ENCODE data around the gene PDE3B. TPM values are rescaled to one million over a fixed set of nuclear protein-coding genes. Genes with fewer than 3 reads are reported as not detected.
"Not testable (repeated sequence)": the region's sequence is repeated elsewhere in the genome, so short reads cannot be mapped to it uniquely, and the experiment has no call there.

The PDE3B gene
- total RNA-seq, 1 donor from 2014 or later, result 0.03 TPM

DNA sequence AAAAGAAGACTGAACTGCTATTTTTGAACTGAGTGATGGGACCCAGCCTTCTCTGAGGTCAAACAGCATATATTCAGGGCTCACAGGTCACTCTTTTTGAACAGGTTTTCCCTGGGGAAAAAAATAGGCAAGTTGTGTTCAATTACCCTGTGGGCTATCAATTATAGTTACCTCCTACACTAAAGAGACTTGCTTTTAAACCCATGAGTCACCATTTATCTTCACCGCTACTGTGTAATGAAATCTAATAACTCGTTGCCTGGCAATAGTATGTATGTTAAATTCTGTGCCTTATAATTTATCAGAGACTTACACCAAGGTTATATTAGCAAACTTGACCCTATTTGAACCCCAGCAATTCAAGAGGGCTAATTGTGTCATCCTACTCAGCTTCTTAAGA lies 149.9 kb downstream of the PDE3B start:
- DNase-seq (ENCODE audit: low read depth), result no peak

DNA sequence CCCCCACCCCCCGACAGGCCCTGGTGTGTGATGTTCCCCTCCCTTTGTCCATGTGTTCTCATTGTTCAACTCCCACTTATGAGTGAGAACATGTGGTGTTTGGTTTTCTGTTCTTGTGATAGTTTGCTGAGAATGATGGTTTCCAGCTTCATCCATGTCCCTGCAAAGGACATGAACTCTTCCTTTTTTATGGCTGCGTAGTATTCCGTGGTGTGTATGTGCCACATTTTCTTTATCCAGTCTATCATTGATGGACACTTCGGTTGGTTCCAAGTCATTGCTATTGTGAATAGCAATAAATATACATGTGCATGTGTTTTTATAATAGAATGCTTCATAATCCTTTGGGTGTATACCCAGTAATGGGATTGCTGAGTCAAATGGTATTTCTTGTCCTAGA lies 152.4 kb downstream of the PDE3B start:
- not testable (repeated sequence) for DNase-seq (ENCODE audit: low read depth)

DNA sequence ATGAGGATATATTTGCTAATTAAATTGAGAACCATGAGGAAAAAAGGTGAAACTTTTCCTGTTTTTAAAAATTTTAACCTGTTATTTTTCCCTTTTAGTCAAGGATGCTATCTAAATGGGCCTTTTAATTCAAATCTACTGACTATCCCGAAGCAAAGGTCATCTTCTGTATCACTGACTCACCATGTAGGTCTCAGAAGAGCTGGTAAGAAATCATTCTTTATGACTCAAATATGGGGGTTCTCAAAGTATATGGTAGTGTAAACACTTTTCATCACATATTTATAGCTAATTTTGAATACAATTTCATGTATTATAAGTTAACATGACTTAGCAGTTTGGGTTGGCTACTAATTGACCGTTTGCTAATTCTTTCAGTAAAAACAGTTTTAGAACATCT lies 160.2 kb downstream of the PDE3B start:
- no peak for DNase-seq (ENCODE audit: low read depth)

DNA sequence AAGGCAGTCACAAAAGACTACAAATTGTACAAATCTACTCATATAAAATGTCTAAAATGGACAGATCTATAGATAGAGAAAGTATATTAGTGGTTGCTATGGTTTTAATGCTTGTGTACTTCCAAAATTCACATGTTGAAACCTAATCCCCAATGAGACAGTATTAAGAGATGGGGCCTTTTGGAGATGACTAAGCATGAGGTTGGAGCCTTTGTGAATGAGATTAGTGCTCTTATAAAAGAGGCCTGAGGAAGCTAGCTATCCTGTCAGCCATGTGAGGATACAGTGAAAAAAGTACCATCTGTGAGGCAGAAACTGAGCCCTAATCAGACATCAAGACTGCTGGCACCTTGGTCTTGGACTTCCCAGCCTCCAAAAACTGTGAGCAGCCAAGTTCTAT lies 165.9 kb downstream of the PDE3B start:
- no peak for DNase-seq (ENCODE audit: low read depth)

DNA sequence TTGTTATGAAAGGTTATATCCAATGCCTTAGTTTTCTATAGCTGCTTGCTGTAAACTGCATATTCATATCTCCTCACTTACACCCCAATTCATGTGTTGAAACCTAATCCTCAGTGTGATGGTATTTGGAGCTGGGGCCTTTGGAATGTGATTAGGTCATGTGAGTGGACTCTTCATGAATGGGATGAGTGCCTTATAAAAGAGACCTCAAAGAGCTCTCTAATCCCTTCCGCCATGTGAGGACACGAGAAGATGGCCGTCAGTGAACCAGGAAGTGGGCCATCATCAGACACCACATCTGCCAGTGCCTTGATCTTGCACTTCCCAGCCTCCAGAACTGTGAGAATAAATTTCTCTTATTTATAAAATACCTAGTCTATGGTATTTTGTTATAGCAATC lies 169.2 kb downstream of the PDE3B start:
- no peak for DNase-seq (ENCODE audit: low read depth)

DNA sequence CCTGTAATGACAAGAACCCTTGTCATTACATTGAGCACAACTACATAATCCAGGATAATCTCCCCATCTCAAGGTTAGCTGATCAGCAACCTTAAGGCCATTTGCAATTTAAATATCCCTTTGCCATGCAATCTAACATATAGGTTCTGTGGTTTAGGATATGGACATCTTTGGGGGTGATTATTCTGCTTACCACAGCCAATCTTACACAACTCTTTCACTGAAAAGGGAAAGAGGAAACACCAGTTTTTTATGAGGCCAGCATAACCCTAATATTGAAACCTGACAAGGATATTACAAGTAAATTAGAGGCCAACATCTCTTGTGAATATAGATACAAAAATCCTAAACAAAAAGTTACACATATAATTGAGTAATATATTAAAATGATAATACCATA lies 169.9 kb downstream of the PDE3B start:
- DNase-seq (ENCODE audit: low read depth), result no peak

DNA sequence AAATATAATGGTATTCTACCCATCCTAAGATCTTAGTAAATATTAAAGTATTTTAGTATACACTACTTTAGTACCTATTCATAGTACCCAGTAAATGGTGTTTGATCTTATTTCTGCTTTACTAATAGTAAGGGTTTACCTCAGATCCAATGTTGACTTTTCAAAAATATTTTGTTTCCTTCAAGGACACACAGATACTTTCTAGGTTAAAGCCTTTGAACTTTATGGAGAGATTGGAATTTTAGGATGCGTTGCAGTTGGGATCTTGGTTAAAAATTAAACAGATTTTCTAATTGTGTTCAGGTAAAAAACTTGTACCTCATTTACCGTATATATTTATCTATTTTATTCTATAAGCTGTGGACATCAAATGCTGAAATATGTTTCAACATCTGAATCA lies 175.2 kb downstream of the PDE3B start:
- no peak for DNase-seq (ENCODE audit: low read depth)

DNA sequence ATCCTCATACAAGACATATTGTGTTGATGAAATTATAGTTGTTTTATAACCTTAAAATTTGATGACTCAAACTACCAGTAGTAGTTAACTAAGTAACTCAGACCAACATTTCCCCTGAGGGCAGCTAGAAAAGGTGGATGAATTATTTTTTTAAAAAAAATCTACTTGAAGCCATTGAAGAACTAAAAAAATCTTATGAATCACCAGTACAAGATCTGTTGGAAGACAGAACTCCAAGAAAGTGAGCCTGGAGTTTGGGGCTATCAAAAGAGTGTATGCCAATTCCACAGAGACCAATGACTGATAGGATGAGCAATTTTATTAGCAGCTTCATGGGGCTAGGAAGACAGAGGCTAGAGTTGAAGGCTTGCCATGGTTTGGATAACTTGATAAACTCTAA lies 176.0 kb downstream of the PDE3B start:
- no peak for DNase-seq (ENCODE audit: low read depth)

DNA sequence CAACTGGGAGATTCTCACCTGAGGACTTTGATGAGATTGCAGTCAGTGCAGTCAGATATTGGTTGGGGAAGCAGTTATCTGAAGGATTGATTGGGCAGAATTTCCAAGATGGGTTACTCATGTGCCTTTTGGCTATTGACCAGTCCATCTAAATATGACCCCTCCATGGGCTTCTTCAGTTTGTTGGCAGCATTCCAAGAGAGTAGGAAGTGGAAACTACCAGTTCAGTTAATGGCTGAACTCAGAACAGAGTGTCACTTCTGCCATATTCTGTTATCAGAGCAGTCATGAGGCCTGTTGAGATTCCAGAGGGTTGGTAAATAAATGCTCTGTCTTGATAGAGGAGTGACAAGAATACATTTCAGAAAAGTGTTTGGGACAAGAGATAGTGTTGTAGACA lies 177.4 kb downstream of the PDE3B start:
- DNase-seq (ENCODE audit: low read depth), result no peak

DNA sequence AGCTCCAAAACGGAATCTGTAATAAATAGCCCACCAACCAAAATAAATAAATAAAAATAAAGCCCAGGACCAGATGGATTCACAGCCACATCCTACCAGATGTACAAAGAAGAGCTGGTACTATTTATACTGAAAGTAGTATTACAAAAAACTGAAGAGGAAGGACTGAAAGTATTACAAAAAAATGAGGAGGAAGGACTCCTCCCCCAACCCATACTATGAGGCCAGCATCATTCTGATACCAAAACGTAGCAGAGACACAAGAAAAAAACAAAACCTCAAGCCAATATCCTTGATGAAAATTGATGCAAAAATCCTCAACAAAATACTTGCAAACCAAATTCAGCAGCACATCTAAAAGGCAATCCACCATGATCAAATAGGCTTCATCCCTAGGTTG lies 183.0 kb downstream of the PDE3B start:
- DNase-seq (ENCODE audit: low read depth), result no peak

DNA sequence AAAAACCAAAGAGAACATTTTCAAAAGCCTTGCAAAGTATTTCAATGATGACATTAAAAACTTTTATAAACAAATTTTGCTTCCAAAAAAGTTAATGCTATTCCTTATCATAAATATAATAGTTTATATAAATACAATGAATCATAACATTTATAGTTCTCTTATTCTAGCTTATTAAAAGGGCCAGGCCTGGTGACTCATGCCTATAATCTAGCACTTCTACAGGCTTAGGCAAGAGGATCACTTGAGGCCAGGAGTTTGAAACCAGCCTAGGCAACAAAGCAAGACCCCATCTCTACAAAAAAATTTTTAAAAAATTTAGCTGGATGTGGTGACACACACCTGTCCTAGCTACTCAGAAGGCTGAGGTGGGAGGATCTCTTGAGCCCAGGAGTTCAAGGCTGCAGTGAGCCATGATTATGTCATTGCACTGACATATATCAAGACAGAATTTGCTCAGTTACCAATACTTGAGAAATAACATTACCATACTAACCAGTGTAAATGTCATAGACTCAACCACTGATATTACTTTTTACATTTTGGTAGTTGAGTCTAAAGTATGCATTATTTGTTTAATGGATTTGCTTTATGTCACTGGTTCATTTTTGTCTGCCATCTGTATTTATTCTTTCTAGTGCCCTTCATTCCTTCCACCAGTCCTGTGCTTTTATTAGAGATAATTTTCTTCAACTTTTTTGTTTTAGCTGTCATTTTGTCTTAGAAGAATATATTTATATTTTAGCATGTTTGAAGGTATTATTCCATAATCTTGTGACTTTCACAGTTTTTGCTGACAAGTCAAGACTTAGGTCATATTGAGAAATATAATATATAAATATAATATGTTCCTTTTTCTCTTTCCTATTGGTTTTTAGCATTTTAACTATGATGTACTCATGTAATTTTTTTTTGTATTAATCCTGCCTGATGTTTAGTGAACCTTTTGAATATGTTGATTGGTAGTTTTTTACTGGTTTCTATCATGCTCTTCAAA lies 192.2 kb downstream of the PDE3B start:
- no peak for DNase-seq (ENCODE audit: low read depth)

DNA sequence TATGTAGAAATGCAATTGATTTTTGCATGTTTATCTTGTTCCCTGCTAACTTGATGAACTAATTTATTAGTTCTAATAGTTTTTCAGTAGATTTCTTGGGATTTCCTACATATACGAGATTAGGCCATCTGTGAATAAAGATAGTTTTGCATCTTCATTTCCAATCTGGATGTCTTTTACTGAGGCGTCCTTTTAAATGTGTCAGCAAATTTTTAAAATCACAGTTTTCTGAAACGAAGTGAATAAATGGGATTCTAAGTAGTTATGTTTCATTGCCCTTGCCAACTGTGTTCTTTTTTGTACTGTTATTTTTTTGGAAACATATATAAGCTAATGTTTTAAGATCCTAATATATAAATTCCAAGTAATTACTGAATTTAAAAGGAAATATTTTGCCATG lies 198.4 kb downstream of the PDE3B start:
- no peak for DNase-seq (ENCODE audit: low read depth)

DNA sequence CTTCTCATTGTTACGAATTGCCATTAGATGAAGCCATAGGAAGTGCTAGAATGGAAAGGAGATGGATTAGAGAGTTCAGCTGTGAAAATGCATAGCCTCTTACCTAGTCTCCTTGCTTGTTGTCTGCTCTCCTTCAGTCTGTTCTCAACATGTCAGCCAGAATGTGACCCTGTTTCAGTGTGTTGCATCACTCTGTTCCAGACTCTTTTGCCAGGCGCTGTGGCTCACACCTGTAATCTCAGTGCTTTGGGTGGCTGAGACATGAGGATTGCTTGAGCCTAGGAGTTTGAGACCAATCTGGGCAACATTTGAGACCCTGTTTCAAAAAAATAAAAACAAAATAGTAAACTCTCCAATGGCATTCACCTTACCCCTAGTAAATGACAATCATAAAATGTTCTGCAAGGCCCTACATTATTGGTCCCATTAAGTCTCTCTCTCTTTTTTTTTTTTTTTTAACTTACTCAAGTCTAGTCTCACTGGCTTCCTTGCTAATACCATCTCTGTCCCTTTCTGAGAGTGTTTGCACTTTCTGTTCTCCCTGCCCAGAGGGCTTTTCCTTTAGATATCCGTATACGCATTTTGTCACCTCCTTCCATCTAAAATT lies 209.1 kb downstream of the PDE3B start:
- DNase-seq (ENCODE audit: low read depth), result no peak

DNA sequence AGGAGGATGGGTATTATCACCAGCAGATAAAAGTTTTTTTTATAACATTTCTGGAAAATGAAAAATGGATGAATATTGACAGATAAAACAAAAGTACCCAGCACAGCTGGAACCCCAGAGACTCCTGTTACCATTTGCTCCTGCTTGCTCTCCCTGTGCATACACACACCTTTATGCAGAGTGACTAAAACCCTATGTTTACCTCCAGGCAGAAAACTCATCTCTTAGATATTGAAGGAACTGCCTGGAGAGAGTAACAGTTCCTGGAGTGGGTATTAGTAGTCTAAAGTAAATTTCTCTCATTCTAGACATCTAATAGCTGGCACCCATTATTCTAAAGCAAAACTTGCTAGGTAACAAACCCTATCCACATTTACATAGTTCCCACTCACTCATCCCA lies 210.5 kb downstream of the PDE3B start:
- no peak for DNase-seq (ENCODE audit: low read depth)

DNA sequence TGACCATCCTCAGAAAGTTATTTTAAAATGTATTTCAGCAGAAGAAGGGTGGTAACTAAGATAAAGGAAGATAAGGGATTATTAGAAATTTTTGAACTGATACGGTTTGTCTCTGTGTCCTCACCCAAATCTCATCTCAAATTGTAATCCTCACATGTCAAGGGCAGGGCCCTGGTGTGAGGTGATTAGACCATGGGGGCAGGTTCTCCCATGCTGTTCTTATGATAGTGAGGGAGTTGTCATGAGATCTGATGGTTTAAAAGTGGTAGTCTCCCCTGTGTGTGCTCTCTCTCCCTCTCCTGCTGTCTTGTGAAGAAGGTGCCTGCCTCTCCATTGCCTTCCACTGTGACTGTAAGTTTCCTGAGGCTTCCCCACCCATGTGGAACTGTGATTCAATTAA lies 212.3 kb downstream of the PDE3B start:
- no peak for DNase-seq (ENCODE audit: low read depth)

DNA sequence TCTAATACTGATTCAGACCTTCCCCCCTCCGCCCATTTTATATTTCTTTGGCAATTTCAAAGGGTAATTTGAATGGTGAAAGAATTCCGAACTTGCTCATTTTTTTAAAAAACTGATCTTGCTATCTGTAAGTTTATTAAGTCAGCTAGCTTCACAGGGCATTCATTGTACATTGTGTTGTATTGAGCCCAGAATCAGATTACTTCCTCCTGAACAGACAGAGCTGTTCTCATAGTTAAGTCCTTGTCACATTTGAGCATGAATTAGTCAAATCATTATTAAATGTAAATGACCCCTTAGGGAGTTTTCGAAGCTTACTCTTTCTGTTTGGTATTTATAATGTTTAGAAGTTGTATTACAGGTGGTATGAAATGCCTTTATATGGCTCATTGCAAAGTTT lies 214.0 kb downstream of the PDE3B start:
- DNase-seq (ENCODE audit: low read depth), result no peak

DNA sequence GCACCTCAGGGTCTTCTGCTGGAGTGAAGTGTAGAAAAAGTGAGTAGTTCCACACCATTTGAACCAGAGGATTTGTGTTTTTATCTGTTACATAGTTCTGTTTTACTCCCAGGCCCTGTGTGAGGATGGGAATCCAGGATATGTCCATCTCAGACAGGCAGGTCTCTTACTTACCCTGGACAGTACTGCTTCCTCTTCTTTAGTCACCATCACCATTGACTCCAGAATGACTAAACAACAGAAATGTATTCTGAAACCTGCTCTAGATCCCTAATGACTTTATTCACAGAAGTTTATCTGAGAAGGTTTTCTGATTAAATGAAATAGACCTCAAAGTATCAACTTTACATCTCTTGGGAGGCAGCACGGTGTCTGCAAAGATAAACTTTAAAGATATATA lies 214.8 kb downstream of the PDE3B start:
- DNase-seq (ENCODE audit: low read depth), result no peak

DNA sequence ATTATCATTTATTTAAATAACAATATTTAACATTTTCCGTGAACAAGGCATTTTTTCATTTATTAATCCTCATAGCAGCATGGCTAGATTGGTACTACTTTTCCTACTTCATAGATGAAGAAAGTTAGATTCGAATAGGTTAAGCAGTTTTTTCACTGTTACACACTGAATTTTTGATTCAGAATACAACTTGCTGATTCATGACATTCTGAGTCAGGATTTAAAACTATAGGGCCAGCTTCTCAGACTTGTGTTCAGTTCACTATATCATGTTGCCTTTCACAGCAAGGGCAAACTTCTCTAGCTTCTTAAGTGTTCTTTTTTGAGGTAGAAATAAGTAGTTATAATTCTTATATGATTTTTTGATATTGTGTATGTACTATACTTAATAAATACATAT lies 216.9 kb downstream of the PDE3B start:
- DNase-seq (ENCODE audit: low read depth), result no peak

DNA sequence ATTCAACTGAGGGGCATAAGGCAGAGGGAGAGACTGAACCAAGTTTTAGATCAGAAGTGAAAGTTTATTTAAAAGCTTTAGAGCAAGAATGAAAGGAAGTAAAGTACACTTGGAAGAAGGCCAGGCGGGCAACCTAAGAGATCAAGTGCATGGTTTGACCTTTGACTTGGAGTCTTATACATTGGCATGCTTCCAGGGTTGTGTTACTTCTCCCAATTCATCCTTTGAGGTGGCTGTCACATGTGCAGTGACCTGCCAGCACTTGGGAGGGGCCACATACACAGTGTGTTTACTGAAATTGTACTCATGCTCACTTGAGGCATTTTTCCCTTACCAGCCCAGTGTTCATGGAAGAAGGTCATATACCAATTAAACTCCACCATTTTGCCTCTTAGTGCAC lies 218.1 kb downstream of the PDE3B start:
- no peak for DNase-seq (ENCODE audit: low read depth)

DNA sequence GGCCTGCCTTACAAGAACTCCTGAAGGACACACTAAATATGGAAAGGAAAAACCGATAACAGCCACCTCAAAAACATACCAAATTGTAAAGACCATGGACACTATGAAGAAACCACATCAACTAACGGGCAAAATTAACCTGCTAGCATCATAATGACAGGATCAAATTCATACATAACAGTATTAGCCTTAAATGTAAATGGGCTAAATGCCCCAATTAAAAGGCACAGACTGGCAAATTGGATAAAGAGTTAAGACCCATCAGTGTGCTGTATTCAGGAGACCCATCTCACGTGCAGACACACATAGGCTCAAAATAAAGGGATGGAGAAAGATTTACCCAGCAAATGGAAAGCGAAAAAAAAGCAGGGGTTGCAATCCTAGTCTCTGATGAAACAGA lies 220.2 kb downstream of the PDE3B start:
- not testable (repeated sequence) for DNase-seq (ENCODE audit: low read depth)

DNA sequence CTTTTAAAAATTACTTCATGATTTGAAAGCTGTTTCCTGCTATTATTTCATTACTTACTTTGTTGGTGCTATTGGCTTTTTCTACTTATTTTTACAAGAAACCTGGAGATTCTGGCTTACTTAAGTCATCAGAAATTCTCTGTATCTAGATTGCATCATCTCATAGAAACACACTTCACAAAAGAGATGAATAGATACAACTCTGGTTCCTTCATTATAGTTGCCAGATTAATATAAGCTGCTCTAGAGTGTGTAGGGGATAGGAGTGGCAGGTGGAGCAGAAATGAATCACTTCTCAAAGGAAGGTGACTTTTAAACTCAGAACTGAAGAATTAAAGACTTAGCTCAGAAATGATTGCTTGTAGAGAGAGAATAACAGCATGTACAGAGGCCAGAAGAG lies 228.4 kb downstream of the PDE3B start:
- no peak for DNase-seq (ENCODE audit: low read depth)

DNA sequence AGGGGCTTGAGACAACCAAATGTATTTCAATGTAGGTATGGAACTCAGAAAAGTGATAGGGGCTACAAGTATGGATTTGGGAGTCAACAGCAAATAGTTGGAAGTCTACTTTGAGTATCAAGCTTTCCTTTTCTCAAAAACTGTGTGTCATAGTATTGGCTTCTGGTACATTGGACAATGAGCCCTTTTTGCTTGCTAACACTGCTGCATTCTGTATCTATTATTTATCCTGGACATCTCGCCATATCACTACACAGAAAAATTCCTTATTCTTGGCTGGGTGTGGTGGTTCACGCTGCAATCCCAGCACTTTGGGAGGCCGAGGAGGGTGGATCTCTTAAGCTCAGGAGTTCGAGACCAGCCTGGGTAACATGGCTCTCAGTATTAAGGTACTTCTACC lies 230.0 kb downstream of the PDE3B start:
- DNase-seq (ENCODE audit: low read depth), result no peak

DNA sequence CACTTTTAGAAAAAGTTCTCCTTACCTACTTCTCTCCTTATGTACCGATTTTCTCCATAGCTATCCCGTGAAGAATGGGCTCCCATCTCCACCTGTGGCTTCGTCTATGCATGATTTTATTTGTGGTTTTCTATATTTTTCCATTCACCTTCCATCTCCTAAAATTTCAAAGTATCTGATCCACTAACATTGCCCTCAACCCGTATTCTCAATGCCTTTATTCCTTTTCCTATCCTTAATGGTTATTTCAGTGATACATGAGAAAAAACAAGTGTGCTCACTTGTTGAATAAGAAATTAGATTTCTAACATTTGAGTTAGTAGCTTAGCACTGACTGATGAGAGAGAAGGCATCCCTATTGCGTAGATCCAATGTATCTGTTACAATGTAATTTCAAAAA lies 231.6 kb downstream of the PDE3B start:
- no peak for DNase-seq (ENCODE audit: low read depth)

Measured in myocyte (in vitro differentiated cells).